GM18499 (cell line): Measurements from ENCODE around the gene ACTN1.
"Not testable (repeated sequence)": the region's sequence is repeated elsewhere in the genome, so short reads cannot be mapped to it uniquely, and the experiment has no call there.

Source experiments
- ATAC-seq: cut with Tn5 transposase; IDR thresholded peaks from one replicate; pipeline ENCODE4 v1.9.1; 2021; ENCODE audit warnings: moderate number of reproducible peaks; ENCODE audit not compliant: insufficient read depth, unreplicated experiment

Gene ACTN1

GRCh38 chr14:68979021-68979721, at the start of gene ACTN1:
Gene ACTN1, minus strand, starts transcription at chr14:68979302. Its CDS starts 246 bp downstream, at chr14:68979056.
- ATAC-seq, result no peak

GRCh38 chr14:69027242-69027913, 48.3 kb upstream of the ACTN1 start:
- ATAC-seq, result no peak

GRCh38 chr14:69023035-69023434, 43.9 kb upstream of the ACTN1 start:
- ATAC-seq, result no peak

GRCh38 chr14:69022093-69022492, 43.0 kb upstream of the ACTN1 start:
- not testable (repeated sequence) for ATAC-seq

GRCh38 chr14:69017706-69018105, 38.6 kb upstream of the ACTN1 start:
- no peak for ATAC-seq

GRCh38 chr14:69014829-69015259, 35.7 kb upstream of the ACTN1 start:
- no peak for ATAC-seq

- no peak for ATAC-seq
Observed at GRCh38 chr14:69013943-69014782, 35.1 kb upstream of the ACTN1 start.

GRCh38 chr14:69012256-69012953, 33.3 kb upstream of the ACTN1 start:
- no peak for ATAC-seq

- ATAC-seq, result no peak
Observed at GRCh38 chr14:69010648-69011047, 31.5 kb upstream of the ACTN1 start.

GRCh38 chr14:69008421-69008884, 29.4 kb upstream of the ACTN1 start:
- no peak for ATAC-seq

- no peak for ATAC-seq
Observed at GRCh38 chr14:69006346-69006745, 27.2 kb upstream of the ACTN1 start.

- ATAC-seq, result no peak
Observed at GRCh38 chr14:69005432-69006148, 26.5 kb upstream of the ACTN1 start.

GRCh38 chr14:69004731-69005431, 25.8 kb upstream of the ACTN1 start:
- no peak for ATAC-seq

- ATAC-seq, result no peak
Observed at GRCh38 chr14:69003626-69004025, 24.5 kb upstream of the ACTN1 start.

- no peak for ATAC-seq
Observed at GRCh38 chr14:69002069-69002468, 23.0 kb upstream of the ACTN1 start.

- no peak for ATAC-seq
Observed at GRCh38 chr14:69001375-69001774, 22.3 kb upstream of the ACTN1 start.

- ATAC-seq, result no peak
Observed at GRCh38 chr14:68998062-68998461, 19.0 kb upstream of the ACTN1 start.

- no peak for ATAC-seq
Observed at GRCh38 chr14:68995731-68996130, 16.6 kb upstream of the ACTN1 start.

- ATAC-seq, result no peak
Observed at GRCh38 chr14:68994056-68994455, 15.0 kb upstream of the ACTN1 start.
